Measurements from ENCODE around the gene KIF6.

GRCh38 chr6:39770446-39770845, 45.2 kb upstream of the KIF6 start:
- TF ChIP-seq CTCF (IDR thresholded peaks at IDR 0.05; ENCODE audit: low read length) (no peak), EZH2 (IDR thresholded peaks at IDR 0.05; ENCODE audit: borderline replicate concordance, low read length) (no peak)

Measured in OCI-LY1 (cell line).